Measurements from ENCODE around the gene DLST.

DNA sequence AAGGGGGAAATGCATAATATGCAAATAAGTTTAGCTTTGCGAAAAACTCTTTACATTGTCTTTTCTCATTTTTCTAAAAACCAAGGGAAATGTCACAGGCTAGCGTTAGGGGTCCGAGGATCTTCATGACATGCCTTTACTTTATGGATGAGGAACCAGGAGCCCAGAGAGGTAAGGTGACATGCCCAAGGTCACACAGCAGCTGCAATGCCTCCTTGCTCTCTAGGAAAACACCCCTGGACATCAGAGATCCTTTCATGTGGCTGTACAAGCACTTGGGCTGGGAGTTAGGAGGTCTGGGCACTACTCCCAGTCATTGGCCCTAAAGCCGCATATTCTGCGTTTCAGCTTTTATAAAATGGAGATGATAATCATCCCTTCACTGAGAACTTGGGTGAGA, 6.5 kb upstream of the DLST start:
- TF ChIP-seq, protein P1, sequence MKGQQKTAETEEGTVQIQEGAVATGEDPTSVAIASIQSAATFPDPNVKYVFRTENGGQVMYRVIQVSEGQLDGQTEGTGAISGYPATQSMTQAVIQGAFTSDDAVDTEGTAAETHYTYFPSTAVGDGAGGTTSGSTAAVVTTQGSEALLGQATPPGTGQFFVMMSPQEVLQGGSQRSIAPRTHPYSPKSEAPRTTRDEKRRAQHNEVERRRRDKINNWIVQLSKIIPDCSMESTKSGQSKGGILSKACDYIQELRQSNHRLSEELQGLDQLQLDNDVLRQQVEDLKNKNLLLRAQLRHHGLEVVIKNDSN (IDR thresholded peaks at IDR 0.05; ENCODE audit: borderline replicate concordance, low read depth) = no peak
- TF ChIP-seq, protein P2, sequence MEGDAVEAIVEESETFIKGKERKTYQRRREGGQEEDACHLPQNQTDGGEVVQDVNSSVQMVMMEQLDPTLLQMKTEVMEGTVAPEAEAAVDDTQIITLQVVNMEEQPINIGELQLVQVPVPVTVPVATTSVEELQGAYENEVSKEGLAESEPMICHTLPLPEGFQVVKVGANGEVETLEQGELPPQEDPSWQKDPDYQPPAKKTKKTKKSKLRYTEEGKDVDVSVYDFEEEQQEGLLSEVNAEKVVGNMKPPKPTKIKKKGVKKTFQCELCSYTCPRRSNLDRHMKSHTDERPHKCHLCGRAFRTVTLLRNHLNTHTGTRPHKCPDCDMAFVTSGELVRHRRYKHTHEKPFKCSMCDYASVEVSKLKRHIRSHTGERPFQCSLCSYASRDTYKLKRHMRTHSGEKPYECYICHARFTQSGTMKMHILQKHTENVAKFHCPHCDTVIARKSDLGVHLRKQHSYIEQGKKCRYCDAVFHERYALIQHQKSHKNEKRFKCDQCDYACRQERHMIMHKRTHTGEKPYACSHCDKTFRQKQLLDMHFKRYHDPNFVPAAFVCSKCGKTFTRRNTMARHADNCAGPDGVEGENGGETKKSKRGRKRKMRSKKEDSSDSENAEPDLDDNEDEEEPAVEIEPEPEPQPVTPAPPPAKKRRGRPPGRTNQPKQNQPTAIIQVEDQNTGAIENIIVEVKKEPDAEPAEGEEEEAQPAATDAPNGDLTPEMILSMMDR (IDR thresholded peaks at IDR 0.05) = no peak
- TF ChIP-seq POLR2AphosphoS5 (IDR thresholded peaks at IDR 0.05; ENCODE audit: low read depth, low read length) (no peak), EP300 (IDR thresholded peaks at IDR 0.05; ENCODE audit: borderline replicate concordance in 1 of 2, low read depth in 1 of 2, low read length in 1 of 2) (no peak), NFIC (IDR thresholded peaks at IDR 0.05; ENCODE audit: borderline replicate concordance) (no peak), JUND (IDR thresholded peaks at IDR 0.05) (no peak), SMC3 (IDR thresholded peaks at IDR 0.05; ENCODE audit: low read depth, low read length) (no peak), TAF1 (IDR thresholded peaks at IDR 0.05; ENCODE audit: borderline replicate concordance, low read depth, low read length) (no peak)
